HepG2 (cell line): ENCODE results near the gene COL26A1. TPM values are rescaled to one million over a fixed set of nuclear protein-coding genes. Genes with fewer than 3 reads are reported as not detected.
A peak's percentile ranks its signal among the peaks of the same experiment; 100 is the strongest.

Source experiments
- ATF7-NPFF ChIP-seq: sonication (generic); formaldehyde crosslinking; IDR thresholded peaks from 2 replicates; pipeline ENCODE4 v1.8.1; 2023; ENCODE audit warnings: mild to moderate bottlenecking, low read depth, missing genetic modification reagents, moderate library complexity
- GFI1 ChIP-seq: sonication (generic); formaldehyde crosslinking; IDR thresholded peaks from 2 replicates; pipeline ENCODE4 v1.5.0; 2020; ENCODE audit warnings: missing genetic modification reagents, mild to moderate bottlenecking, borderline replicate concordance
- GTF3A ChIP-seq: sonication (generic); formaldehyde crosslinking; conservative IDR thresholded peaks from 2 replicates; pipeline ENCODE4 v1.4.0; 2020; ENCODE audit warnings: mild to moderate bottlenecking, missing genetic modification reagents
- HNF1B ChIP-seq: sonication (generic); formaldehyde crosslinking; IDR thresholded peaks from 2 replicates; pipeline ENCODE4 v1.5.1; 2020; ENCODE audit warnings: mild to moderate bottlenecking, moderate library complexity, missing genetic modification reagents
- HNRNPL ChIP-seq: fragments of 200-400 bp; formaldehyde crosslinking; IDR thresholded peaks from 2 replicates; pipeline ENCODE4 v1.6.1; 2017; ENCODE audit warnings: mild to moderate bottlenecking, low read depth, low read length
- MED13 ChIP-seq: sonication (generic); formaldehyde crosslinking; IDR thresholded peaks from 2 replicates; pipeline ENCODE4 v1.5.0; 2020; ENCODE audit warnings: missing genetic modification reagents
- MTF1 ChIP-seq: sonication (generic); formaldehyde crosslinking; IDR thresholded peaks from 2 replicates; pipeline ENCODE4 v1.5.0; 2020; ENCODE audit warnings: missing genetic modification reagents
- MTF2 ChIP-seq: sonication (generic); formaldehyde crosslinking; IDR thresholded peaks from 2 replicates; pipeline ENCODE4 v1.5.0; 2020; ENCODE audit warnings: missing genetic modification reagents, borderline replicate concordance
- MYC ChIP-seq: sonication (generic); formaldehyde crosslinking; IDR thresholded peaks from 2 replicates; pipeline ENCODE4 v1.9.0; 2021; ENCODE audit warnings: missing genetic modification reagents, borderline replicate concordance
- MYNN ChIP-seq: sonication (generic); formaldehyde crosslinking; IDR thresholded peaks from 2 replicates; pipeline ENCODE4 v1.4.0; 2020; ENCODE audit warnings: mild to moderate bottlenecking, low read depth, missing genetic modification reagents
- PLRG1 ChIP-seq: fragments of 450-650 bp; conservative IDR thresholded peaks from 2 replicates; pipeline ENCODE4 v1.6.1; 2016
- RARA ChIP-seq: IDR thresholded peaks from 2 replicates; pipeline ENCODE4 v1.6.1; 2016; ENCODE audit warnings: missing genetic modification reagents, missing compliant biosample characterization
- REXO4 ChIP-seq: sonication (generic); formaldehyde crosslinking; IDR thresholded peaks from 2 replicates; pipeline ENCODE4 v1.8.0; 2022; ENCODE audit warnings: missing genetic modification reagents, mild to moderate bottlenecking, borderline replicate concordance
- SMAD9 ChIP-seq: sonication (generic); formaldehyde crosslinking; IDR thresholded peaks from 2 replicates; pipeline ENCODE4 v1.5.1; 2020; ENCODE audit warnings: mild to moderate bottlenecking, missing genetic modification reagents
- THYN1 ChIP-seq: sonication (generic); formaldehyde crosslinking; IDR thresholded peaks from 2 replicates; pipeline ENCODE4 v1.8.1; 2023; ENCODE audit warnings: low read depth, mild to moderate bottlenecking, moderate library complexity, missing genetic modification reagents, borderline replicate concordance
- ZFP91 ChIP-seq: sonication (generic); formaldehyde crosslinking; IDR thresholded peaks from 2 replicates; pipeline ENCODE4 v1.9.0; 2022; ENCODE audit warnings: missing genetic modification reagents, mild to moderate bottlenecking, borderline replicate concordance
- ZFY ChIP-seq: sonication (generic); formaldehyde crosslinking; IDR thresholded peaks from 2 replicates; pipeline ENCODE4 v1.4.0; 2020; ENCODE audit warnings: missing genetic modification reagents
- ZNF121 ChIP-seq: sonication (generic); formaldehyde crosslinking; IDR thresholded peaks from 2 replicates; pipeline ENCODE4 v1.5.0; 2020; ENCODE audit warnings: mild to moderate bottlenecking, missing genetic modification reagents
- ZNF30 ChIP-seq: sonication (generic); formaldehyde crosslinking; IDR thresholded peaks from 2 replicates; pipeline ENCODE4 v1.5.0; 2020; ENCODE audit warnings: mild to moderate bottlenecking, missing genetic modification reagents
- ZNF33B ChIP-seq: sonication (generic); formaldehyde crosslinking; IDR thresholded peaks from 2 replicates; pipeline ENCODE4 v1.5.1; 2020; ENCODE audit warnings: mild to moderate bottlenecking, missing genetic modification reagents
- ZNF547 ChIP-seq: sonication (generic); formaldehyde crosslinking; IDR thresholded peaks from 2 replicates; pipeline ENCODE4 v1.5.1; 2020; ENCODE audit warnings: mild to moderate bottlenecking, missing genetic modification reagents
- ZNF597 ChIP-seq: sonication (generic); formaldehyde crosslinking; IDR thresholded peaks from 2 replicates; pipeline ENCODE4 v1.5.0; 2020; ENCODE audit warnings: missing genetic modification reagents
- ZNF614 ChIP-seq: IDR thresholded peaks from 2 replicates; pipeline ENCODE4 v1.6.1; 2018; ENCODE audit warnings: missing biosample characterization, missing genetic modification reagents, inconsistent platforms, borderline replicate concordance
- ZNF749 ChIP-seq: sonication (generic); formaldehyde crosslinking; IDR thresholded peaks from 2 replicates; pipeline ENCODE4 v1.8.0; 2022; ENCODE audit warnings: mild to moderate bottlenecking, missing genetic modification reagents, moderate library complexity, borderline replicate concordance
- ZNF75D ChIP-seq: sonication (generic); formaldehyde crosslinking; IDR thresholded peaks from 2 replicates; pipeline ENCODE4 v1.8.1; 2023; ENCODE audit warnings: missing genetic modification reagents, mild to moderate bottlenecking, borderline replicate concordance
- ZNF768 ChIP-seq: sonication (generic); formaldehyde crosslinking; IDR thresholded peaks from 2 replicates; pipeline ENCODE4 v1.4.0; 2020; ENCODE audit warnings: missing genetic modification reagents
- ZNF800 ChIP-seq: sonication (generic); formaldehyde crosslinking; IDR thresholded peaks from 2 replicates; pipeline ENCODE4 v1.4.0; 2020; ENCODE audit warnings: missing genetic modification reagents
- polyA plus RNA-seq, 8 experiments: library from polyadenylated mRNA; depleted of rRNA in 3 of 8; stranded (reverse) in 7 of 8; unstranded in 1 of 8; fragments of >200 nt; fragmentation: Illumina TruSeq in 4 of 8; extraction: Trizol in 4 of 8; gene quantifications; 2 replicates each; pipeline versions ENCODE4 v1.2.1 to v1.2.3, GENCODE V29; 2011 to 2016; ENCODE audit warnings: low read depth in 4 of 8, missing spikeins in 1 of 8, mixed read lengths in 1 of 8; ENCODE audit not compliant: insufficient read depth in 1 of 8
- total RNA-seq, 5 experiments: library from RNA; depleted of rRNA; stranded (reverse); fragments of >200 nt; fragmentation: Illumina TruSeq; extraction: Trizol; gene quantifications; 2 replicates each; pipeline ENCODE4 v1.2.3, GENCODE V29; 2016; ENCODE audit warnings: low read depth in 1 of 5

Gene COL26A1
- total and polyA plus RNA-seq, 2 of the 13 experiments (the other 11 are each of a cell fraction or from before 2014, with no cell fraction given): 7.8 to 9.2 TPM

- TF ChIP-seq ZNF749: no peak
- no peak for TF ChIP-seq GFI1 (CRISPR knock-in tag)
- no peak for TF ChIP-seq MTF1 (CRISPR knock-in tag)
- TF ChIP-seq ATF7-NPFF (CRISPR knock-in tag): 0 out of 2 replicates have a peak, but pooled peaks have one; percentile 28
- peak; percentile 69; the same call in 1 of the 2 replicates for TF ChIP-seq MYC (CRISPR knock-in tag)
- no peak for TF ChIP-seq THYN1
- no peak for TF ChIP-seq ZNF597 (CRISPR knock-in tag)
- no peak for TF ChIP-seq ZNF768
- TF ChIP-seq REXO4 (CRISPR knock-in tag): no peak
- peak; percentile 67 for TF ChIP-seq HNF1B (CRISPR knock-in tag)
- 0 out of 2 replicates have a peak, but pooled peaks have one; percentile 50 for TF ChIP-seq ZNF800
- 0 out of 2 replicates have a peak, but pooled peaks have one; percentile 59 for TF ChIP-seq HNRNPL
- TF ChIP-seq ZNF30: no peak
- TF ChIP-seq MED13 (CRISPR knock-in tag): no peak
- TF ChIP-seq ZFY: peak; percentile 72
- peak; percentile 94 for TF ChIP-seq RARA (CRISPR knock-in tag)
- TF ChIP-seq ZNF547: no peak
- TF ChIP-seq MYNN (CRISPR knock-in tag): no peak
- peak; percentile 44; the same call in 1 of the 2 replicates for TF ChIP-seq ZFP91 (CRISPR knock-in tag)
- no peak for TF ChIP-seq MTF2 (CRISPR knock-in tag)
- no peak for TF ChIP-seq ZNF75D
- TF ChIP-seq GTF3A (CRISPR knock-in tag): no peak
- no peak for TF ChIP-seq PLRG1
- no peak for TF ChIP-seq SMAD9 (CRISPR knock-in tag)
- no peak for TF ChIP-seq ZNF33B (CRISPR knock-in tag)
- peak; percentile 59; the same call in 1 of the 2 replicates for TF ChIP-seq ZNF614 (CRISPR knock-in tag)
- TF ChIP-seq ZNF121: no peak
Observed at GRCh38 chr7:101390901-101391301, 28.2 kb downstream of the COL26A1 start (continued).
